Measurements from ENCODE around the gene SCMH1.
"Not testable (repeated sequence)": the region's sequence is repeated elsewhere in the genome, so short reads cannot be mapped to it uniquely, and the experiment has no call there.

SCMH1 gene

DNA sequence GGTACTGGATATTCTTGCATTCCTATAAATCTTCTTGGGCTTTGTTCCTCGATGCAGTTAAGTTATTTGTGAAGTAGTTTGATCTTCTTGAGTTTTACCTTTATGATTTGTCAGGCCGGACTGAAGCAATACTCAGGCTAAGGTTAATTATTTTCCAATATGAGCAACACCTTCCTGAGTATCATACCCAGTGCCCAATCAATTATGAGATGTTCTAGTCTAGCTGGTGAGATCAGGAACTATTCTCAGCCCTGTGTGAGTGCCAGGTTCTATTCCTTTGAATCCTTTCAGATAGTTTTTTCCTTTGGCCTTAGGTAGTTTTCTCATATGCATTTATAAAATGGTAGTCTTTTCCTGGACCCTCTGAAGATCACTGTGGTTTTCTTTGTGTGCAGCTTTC lies 92.5 kb downstream of the SCMH1 start:
- no peak for DNase-seq

DNA sequence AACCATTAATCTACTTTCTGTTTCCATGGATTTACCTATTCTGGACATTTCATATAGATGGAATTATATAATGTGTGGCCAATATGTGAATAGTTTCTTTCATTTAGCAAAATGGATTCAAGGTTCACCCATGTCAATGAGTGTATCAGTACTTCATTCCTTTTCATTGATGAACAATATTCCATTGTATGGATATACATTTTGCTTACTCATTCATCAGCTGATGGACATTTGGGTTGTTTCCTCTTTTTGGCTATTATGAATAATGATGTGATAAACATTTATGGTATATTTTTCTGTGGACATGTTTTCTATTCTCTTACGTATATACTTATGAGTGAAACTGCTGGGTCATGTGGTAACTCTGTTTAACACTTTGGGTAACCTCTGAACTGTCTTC lies 97.8 kb downstream of the SCMH1 start:
- no peak for DNase-seq

DNA sequence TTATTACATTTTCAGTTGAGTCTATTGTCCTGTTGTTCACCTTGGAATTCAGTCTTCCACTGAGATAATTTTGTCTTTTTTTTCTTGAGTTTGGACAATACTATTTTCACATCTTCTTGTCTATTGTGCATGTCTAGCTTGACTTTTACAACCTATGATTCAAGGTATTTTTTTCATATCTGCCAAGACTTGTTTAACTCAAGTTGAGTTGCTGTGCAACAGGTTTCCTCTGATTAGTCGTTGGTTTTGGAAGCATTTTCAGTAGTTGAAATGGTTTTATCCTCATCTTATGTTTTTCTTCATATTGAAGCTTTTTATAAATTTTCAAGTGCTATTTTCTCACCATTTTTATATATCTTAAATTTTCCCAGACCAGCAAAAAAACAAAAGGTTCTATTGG lies 103.6 kb downstream of the SCMH1 start:
- DNase-seq = no peak

DNA sequence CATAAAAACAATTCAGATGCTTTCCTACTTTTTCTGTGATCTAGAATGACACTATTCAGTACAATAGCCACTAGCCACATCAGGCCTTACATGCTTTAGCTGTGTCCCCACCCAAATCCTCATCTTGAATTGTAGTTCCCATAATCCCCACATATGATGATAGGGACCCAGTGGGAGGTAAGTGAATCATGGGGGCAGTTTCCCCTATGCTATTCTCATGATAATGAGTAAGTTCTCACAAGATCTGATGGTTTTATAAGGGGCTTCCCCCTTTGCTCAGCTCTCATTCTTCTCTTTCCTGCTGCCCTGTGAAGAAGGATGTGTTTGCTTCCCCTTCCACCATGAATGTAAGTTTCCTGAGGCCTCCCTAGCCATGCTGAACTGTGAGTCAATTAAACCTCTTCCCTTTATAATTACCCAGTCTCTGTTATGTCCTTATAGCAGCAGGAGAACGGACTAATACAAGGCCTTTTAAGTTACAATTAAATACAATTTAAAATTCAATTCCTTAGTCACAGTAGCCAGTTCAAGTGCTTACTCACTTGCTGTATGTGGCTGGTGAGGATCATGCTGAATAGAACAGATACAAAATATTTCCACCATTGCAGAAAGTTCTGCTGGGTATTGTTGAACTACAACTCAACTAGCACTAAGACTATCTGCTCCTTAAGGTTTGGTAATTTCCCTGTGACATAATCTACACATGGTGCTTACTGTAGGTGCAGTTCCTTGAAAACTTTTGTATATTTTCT lies 106.7 kb downstream of the SCMH1 start:
- DNase-seq = no peak

DNA sequence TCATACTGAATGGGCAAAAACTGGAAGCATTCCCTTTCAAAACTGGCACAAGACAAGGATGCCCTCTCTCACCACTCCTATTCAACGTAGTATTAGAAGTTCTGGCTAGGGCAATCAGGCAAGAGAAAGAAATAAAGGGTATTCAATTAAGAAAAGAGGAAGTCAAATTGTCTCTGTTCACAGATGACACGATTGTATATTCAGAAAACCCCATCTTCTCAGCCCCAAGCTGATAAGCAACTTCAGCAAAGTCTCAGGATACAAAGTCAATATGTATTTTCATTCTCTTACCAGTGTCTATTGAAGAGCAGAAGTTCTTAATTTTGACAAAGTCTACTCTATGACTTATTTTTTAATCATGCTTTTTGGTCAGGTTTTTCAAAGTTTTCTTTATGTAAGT lies 107.8 kb downstream of the SCMH1 start:
- DNase-seq = peak; percentile 42

DNA sequence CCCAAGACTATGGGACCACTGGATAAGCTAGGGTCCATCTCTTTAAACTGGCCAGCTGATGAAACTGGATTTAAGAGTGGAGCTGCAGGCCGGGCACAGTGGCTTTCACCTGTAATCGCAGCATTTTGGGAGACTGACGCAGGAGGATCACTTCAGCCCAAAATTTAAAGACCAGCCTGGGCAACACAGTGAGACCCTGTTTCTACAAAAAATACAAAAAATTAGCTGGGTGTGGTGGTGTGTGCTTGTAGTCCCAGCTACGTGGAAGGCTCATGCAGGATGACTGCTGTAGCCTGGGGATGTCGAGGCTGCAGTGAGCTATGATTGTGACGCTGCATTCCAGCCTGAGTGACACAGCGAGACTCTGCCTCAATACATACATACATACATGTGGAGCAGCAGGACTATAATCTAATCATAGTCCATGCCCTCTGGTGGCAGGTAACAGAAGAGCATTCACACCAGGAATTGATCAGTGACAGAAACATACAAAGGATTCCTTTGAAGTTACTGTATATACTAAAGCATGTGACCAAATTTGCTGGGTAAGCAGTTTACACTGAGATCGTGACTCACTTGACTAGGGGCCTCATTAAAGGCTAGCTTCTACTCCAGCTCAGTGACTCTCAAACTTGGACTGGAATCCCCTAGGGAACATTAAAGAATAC lies 119.1 kb downstream of the SCMH1 start:
- DNase-seq = peak; percentile 67

DNA sequence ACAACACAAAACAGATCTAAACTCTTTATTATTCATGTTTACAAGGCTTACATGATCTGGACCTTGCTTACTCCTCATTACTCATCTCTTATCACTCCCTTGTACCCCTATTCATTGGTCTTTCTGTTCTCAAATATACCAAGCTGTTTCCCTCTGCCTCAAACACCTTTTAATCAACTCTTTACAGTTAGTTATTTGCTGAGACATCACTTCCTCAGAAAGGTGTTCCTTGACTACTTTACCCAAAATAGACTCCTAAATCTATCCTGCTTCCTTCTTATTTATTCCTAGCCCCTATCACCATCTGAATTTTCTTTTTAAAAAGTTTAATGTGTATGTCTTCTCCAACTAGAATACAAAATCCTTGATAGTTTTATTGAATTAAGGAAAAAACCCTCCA lies 120.0 kb downstream of the SCMH1 start:
- no peak for DNase-seq

DNA sequence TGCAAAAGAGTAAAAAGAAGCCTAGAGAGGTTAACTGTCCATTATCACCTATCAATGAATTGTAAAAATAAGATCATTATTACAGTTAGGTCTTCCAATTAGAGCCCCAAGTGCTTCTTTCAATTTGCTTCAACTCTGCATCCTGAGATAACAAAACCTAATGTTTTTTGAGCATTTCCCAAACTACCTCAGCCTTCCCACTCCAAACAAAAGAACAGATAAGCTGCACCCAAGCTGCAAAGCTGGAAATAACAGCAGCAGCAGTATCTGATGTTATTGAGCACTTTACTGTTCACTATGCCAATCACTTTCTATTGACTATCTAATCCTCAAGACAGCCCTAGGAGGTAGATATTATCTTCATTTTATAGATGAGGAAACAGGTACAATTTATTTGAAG lies 123.5 kb downstream of the SCMH1 start:
- DNase-seq = no peak

DNA sequence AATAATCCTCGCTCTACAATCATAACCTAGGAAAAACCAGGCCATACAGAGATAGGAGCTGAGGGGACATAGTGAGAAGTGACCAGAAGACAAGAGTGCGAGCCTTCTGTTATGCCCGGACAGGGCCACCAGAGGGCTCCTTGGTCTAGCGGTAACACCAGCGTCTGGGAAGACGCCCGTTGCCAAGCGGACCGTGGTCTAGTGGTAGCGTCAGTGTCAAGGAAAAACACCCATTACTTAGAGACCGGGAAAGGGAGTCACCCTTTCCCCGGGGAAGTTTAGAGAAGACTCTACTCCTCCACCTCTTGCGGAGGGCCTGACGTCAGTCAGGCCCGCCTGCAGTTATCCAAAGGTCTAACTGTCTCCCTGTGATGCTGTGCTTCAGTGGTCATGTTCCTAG lies 124.9 kb downstream of the SCMH1 start:
- DNase-seq = not testable (repeated sequence)

DNA sequence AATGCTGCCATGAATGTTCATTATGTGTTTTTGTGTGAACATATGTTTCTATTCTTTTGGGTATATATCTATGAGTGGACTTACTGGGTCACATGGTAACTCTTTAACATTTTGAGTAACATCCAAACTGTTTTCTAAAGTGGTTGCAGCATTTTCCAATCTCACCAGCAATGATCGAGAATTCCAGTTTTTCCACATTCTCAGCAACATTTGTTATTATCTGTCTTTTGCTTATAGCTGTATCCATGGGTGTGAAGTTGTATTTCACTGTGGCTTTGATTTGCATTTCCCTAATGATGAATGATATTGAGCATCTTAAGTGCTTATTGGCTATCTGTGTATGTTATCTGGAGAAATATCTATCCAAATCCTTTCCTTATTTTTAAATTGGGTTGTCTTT lies 131.4 kb downstream of the SCMH1 start:
- no peak for DNase-seq

DNA sequence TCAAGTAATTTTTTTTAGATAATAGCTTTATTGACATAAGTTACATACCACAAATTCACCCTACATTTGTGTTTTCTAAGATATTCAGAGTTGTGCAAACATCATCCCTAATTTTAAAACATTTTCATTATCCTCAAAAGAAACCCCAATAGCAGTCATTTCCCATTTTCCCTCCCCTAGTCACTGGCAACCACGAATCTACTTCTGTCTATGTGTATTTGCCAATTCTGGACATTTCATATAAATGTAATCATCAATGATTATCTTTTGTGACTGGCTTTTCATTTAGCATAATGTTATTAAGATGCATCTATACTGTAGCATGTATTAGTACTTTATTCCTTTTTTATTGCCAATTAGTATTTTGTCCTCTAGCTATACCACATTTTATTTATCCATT lies 131.8 kb downstream of the SCMH1 start:
- no peak for DNase-seq

DNA sequence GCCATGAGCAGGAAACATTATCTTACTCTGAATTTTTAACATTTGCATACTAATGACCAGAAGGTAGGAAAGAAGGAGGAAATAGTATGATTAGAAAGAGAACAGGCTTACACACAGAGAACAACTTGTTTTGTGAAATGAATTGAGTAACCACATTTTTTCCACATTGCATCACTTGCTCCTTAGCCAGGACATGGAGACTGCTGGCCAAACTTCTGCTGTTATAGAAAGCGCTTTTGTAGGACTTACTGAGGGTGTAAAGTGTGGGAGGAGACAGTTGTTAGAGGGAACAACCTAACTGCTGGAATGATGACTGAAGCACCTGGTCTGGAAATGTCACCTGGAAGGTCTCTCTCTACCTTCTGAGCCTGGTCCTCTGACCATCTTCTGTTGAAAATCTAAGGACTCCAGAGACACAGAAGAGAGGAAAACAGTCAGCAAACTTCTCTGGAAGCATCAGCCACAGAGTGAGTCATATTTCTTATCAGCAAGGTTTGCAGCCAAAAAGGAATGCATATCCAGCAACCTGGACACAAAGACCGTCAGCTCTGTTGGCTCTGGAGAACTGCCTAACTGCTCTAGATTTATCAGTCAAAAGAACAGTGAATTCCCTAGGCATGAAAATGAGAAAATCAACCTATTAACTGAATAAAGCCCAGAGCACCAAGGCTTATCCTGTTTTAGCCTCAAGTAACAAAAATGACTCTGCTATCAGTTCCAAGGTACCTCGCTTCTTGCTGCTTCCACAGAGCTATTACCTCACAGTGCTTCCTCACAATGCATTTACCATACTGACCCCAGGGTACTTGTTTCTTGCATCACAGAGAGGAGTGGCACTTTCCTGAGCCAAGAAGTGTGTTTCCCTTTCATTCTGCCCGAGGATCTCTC lies 132.6 kb downstream of the SCMH1 start:
- peak; percentile 33 for DNase-seq

DNA sequence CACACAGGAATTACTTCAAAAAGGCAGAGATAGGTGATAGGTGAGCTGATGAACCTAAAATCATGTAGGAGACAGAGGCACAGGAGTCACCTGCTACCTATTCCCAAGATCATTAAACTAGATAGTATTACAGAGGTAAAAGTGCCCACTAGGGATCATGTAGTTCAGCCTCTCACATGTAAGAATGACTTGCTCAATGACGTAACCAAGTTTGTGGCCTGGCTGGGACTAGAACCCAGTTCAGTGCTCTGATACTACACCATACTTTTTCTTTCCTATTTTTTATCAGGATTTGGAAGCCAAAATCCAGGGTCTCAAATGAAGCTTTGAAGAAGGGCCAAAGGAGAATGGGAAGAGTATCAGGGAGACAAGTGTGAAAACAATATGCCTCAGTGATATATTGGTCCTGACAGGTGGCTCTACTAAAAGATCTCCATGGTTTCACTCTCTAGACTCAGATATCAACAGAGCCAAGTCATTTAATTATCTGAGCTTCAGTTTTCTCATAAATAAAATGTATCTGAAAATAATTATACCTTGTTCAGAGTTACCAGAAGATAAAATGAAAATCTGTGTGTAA lies 133.3 kb downstream of the SCMH1 start:
- DNase-seq = no peak

DNA sequence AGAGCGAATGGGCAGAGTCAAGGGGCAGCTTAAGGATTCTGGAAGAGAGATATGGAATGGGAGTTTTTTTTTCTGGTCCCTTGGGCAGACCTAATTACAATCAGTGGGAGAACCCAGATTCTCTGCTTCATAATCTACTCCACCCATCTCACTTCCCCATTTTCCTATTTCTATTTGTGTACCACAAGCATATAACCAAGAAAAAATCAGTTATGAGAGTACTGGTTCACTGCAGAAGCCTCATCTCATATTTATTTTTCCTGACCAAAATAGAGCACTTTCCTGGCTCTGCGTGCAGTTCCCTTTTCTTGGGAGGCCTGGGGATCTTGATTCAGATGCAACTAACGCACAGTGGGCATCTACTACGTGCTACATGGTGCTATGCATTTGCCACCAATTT lies 138.3 kb downstream of the SCMH1 start:
- no peak for DNase-seq

DNA sequence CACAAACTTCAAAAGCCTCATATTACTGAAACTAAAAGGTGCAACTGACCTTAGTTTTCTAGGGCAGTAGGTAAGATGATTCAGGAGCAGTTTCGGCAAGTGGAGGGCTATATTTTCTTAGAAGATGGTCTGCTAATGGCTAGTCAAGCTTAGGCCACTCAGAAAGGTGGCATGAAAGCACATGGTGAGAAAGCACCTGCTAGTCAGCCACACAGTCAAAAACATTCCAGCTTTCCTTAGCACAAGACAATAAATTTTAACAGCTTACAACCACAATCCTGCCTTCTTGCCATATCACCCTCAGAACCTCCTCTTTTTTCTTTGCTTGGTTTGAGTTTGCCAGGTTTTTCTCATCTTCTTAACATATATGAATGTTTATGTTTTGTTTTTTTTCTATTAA lies 139.5 kb downstream of the SCMH1 start:
- no peak for DNase-seq

DNA sequence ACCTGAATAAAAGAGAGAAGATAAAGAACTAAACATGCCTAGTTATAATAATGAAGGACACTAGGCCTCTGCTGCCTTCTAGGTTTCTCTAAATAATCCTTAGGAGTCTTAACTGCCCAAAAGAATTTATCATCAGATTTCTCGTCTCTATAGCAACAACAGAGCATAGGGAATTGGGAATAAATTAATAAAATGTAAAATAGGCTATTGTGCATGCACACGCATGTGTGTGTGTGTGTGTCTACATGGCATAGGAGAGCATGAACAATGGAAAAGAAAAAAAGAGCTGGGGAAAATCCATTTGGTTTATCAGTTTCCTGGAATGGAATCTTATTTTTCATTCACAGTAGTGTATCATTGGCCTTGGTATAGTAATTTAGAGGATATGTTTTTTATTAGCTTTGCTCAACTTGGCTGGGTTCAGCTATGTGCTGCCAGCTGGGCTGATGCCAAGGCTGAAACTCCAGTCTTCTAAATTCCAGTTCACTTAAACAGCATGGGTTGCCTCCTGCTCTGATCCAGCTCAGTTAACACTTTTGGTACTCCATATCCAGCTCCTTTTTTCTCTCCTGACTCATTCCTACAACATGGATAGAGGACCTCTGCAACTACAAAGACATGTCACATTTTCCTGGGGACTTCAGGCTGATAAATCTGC lies 140.0 kb downstream of the SCMH1 start:
- DNase-seq = no peak

DNA sequence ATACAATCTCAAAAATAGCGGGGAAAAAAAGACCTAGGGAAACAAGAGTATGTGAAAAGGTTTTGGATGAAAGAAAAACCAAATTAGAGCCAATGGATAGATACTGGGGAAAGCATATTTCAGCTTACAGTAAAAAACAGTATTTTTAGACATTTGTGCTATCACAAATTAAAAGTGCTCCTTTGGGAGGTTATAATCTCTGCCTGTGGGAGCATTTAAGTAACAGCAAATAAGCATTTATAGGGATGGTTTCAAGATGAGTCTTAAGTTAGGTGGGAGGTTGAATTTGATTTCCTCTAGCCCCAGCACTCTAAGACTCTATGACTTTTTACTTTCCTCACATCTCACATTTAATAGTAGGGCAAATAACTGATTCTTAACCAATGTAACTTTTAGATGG lies 141.0 kb downstream of the SCMH1 start:
- no peak for DNase-seq

DNA sequence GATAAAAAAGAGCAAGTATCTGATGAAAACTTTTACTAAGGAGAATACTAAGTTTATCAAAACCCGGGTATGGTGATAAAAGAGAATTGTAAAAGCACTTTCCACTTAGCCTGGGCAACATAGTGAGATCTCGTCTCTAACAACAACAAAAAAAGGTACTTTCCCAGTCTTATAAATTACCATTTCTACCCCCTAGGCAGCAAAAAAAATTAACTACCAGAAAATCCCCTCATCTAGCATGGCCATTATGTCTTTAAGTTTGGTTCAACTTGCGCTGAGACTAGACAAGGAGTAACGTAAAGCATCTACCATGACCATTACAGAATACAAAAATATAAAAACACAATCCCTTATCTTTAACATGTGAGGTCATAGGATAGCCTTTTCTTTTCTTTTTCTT lies 141.9 kb downstream of the SCMH1 start:
- DNase-seq = no peak

DNA sequence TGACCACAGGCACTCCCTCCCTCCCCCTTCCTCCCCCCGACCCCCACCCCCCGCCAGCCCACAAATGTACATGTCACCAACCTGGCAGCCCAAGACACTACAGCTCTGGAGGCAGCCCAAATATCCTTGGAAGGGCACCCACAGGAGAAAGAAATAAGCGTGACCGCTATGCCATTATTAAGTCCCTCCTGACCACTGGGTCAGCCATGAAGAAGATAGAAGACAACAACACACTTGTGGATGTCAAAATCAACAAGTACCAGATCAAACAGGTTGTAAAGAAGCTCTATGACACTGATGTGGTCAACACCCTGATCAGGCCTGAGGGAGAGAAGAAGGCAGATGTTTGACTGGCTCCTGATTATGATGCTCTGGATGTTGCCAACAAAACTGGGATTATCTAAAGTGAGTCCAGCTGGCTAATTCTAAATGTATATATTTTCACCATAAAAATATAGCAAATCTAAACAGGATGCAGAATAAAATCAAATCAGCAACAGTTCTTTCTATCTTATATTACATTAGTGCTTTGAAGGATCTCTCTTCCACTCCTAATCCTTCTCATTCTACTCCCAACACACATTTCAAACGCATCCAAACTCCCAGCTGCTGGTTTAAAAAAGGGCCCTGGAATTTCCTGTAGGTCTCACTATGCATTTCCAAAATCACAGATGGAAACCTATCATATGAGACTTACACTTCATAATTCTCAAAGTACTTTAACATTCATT lies 143.2 kb downstream of the SCMH1 start:
- no peak for DNase-seq

DNA sequence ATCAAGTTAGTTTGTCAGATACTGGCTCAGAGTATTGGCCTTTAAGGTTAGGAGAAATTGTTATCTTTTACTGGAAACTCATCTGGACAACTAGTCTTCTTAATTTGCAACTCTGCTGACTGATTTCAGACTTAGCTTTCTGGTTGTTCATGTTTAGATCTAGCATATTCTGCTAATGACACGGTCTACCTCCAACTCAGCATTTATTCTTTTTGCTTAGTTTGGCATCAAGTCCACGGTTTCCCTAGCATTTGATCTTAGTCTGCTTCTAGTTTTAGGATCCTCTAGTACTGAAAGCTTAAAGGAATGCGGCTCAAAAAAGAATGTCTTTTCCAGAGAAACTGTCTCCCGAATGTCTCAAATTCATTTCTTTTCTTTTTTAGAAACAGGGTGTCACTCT lies 145.0 kb downstream of the SCMH1 start:
- no peak for DNase-seq

DNA sequence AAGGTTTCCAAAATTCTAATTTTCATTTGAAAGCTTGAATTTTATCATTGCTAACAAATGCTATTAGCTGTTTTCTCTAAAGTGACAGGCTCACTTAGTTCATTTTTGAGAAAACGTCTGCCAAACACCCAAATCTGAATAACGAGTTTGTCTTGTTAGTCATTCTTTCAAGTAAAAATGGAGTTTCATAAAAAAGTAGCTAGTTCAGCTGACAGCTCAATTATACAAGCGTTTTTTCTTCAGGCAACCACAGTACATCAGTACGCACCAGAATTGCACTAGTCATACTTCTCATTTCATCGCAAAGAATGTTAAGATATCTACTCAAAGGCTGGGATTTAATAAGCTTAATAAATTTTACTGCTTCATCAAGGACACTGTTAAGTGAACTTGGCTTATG lies 148.3 kb downstream of the SCMH1 start:
- no peak for DNase-seq

DNA sequence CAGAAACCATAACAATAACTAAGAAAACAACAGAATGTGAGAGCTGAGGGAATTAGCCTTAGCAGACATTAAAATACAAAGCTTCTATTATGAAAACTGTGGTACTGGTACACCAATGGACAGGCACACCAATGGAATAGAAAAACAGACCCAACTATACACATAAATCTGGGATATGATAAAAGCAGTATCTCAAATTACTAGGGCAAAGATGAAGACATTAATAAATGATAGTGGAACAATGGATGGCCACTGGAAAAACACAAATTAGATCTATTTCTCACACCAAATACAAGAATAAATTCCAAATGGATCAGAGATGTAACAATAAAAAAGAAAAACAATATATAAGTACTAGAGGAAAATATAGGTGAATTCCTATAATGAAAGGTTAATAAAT lies 155.2 kb downstream of the SCMH1 start:
- DNase-seq = no peak

Data from hematopoietic multipotent progenitor cell treated with erythropoietin and hydrocortisone succinate and interleukin-3 and kit ligand, for 6 days (in vitro differentiated cells).